IPS-11a (cell line): ENCODE results near the gene CTNND1.

Source experiments
- H3K4me3 ChIP-seq: one replicate; pipeline ENCODE4 v1.5.1; 2013; ENCODE audit warnings: low read depth, low read length, control low read depth

CTNND1 gene

GRCh38 chr11:57868491-57868890, 106.9 kb downstream of the CTNND1 start:
- H3K4me3 ChIP-seq, result no peak overlapping the region
